Measurements from ENCODE around the gene TMEM245. TPM values are rescaled to one million over a fixed set of nuclear protein-coding genes. Genes with fewer than 3 reads are reported as not detected.

TMEM245 gene
- total RNA-seq, 1 donor from 2014 or later, result 57.1 TPM

DNA sequence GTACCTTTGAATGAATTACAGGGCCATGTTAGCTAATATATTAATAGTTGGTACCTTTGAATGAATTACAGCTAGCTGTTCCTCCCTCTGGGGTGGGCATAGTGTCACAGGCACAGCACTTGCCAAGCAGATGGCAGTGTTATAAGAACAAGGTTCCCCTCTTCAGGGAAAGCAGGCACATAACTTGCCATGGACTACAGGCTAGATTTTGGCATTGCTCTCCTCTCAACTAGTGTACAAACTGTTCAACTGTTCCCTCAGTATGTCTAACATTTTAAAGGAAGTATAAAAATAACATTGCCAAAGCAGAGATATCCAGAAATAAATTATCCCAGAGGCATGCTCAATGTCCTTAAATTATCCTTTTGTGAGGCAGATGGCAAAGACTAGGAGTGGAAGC, 151.8 kb downstream of the TMEM245 start:
- H3K4me3 ChIP-seq (ENCODE audit: low read depth, low read length), result no peak overlapping the region
- TF ChIP-seq, protein P1, sequence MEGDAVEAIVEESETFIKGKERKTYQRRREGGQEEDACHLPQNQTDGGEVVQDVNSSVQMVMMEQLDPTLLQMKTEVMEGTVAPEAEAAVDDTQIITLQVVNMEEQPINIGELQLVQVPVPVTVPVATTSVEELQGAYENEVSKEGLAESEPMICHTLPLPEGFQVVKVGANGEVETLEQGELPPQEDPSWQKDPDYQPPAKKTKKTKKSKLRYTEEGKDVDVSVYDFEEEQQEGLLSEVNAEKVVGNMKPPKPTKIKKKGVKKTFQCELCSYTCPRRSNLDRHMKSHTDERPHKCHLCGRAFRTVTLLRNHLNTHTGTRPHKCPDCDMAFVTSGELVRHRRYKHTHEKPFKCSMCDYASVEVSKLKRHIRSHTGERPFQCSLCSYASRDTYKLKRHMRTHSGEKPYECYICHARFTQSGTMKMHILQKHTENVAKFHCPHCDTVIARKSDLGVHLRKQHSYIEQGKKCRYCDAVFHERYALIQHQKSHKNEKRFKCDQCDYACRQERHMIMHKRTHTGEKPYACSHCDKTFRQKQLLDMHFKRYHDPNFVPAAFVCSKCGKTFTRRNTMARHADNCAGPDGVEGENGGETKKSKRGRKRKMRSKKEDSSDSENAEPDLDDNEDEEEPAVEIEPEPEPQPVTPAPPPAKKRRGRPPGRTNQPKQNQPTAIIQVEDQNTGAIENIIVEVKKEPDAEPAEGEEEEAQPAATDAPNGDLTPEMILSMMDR (conservative IDR thresholded peaks at IDR 0.05; ENCODE audit: low read depth, low read length), result no peak
- DNase-seq (ENCODE audit: low read depth), result no peak

Other genes with a start within 250 kb of the TMEM245 start
- gene ELP1, start 185.8 kb downstream of the TMEM245 start, total RNA-seq, result 19.8 and 22.2 TPM in 2 replicates
- 2.7 and 8.8 TPM in 2 replicates for gene ABITRAM, start 185.5 kb downstream of the TMEM245 start, total RNA-seq
- gene CTNNAL1, start 106.4 kb downstream of the TMEM245 start, total RNA-seq, result 174 and 182 TPM in 2 replicates
- 0.14 and 0.69 TPM in 2 replicates for gene FRRS1L, start 47.3 kb upstream of the TMEM245 start, total RNA-seq
- gene EPB41L4B, start 201.1 kb upstream of the TMEM245 start, total RNA-seq, result 5.9 and 7.6 TPM in 2 replicates